ENCODE results near the gene LHX1.

The LHX1 gene

GRCh38 chr17:36944553-36944952 is 7.3 kb downstream of the LHX1 start:
- H3K27ac ChIP-seq (ENCODE audit: low read length): no peak overlapping the region
- no peaks in the 10 kb centered on the region for H3K27me3 ChIP-seq (ENCODE audit: insufficient read depth, low read length, poor library complexity)
- H3K4me1 ChIP-seq (ENCODE audit: insufficient read depth, low read length): peaks cover 16% of the 10 kb centered on the region
- H3K4me2 ChIP-seq (ENCODE audit: insufficient read depth, low read length): no peak overlapping the region
- DNase-seq (no peak), ATAC-seq (ENCODE audit: insufficient read depth, low read depth) (no peak)
- peaks cover 3% of the 10 kb centered on the region; the same call in 1 of the 2 replicates for H4K20me1 ChIP-seq (ENCODE audit: insufficient read depth, low read length)
- H3K9me3 ChIP-seq (ENCODE audit: insufficient read depth, low read length, severe bottlenecking): no peaks in the 10 kb centered on the region
- no peak for TF ChIP-seq CTCF (IDR thresholded peaks at IDR 0.05; ENCODE audit: borderline replicate concordance, extremely low read depth, low read length, poor library complexity, severe bottlenecking)
- no peak for TF ChIP-seq EZH2 (IDR thresholded peaks at IDR 0.05; ENCODE audit: borderline replicate concordance, low read depth, low read length, severe bottlenecking)
- H3K4me3 ChIP-seq (ENCODE audit: low read depth in 1 of 2, low read length in 2 of 2): no peak overlapping the region
- H2AFZ ChIP-seq (ENCODE audit: low read depth, low read length): no peak overlapping the region
- H3K79me2 ChIP-seq (ENCODE audit: insufficient read depth, low read length): peaks cover 12% of the 10 kb centered on the region
- no peak overlapping the region for H3K9ac ChIP-seq (ENCODE audit: low read depth, low read length)
- H3K36me3 ChIP-seq (ENCODE audit: insufficient read depth, low read length): no peaks in the 10 kb centered on the region; the same call in 1 of the 2 replicates

DNA sequence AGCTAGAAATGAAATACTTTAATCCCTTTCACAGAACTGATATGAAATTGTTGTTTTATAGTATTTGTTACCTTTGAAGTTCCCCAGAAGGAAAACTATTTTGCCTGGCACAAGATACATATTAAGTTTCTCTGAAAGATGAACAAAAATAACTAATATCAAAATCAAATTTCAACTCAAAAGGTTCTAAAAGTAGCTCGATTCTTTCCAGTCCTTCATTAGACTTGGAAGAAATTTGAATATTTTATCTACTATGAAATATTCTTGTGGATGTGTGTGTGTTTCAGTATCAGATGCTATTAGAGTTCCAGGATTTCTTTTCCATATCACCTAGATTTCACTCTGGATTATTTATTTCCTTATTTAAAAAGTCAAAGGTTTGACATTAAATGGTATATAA is 7.9 kb downstream of the LHX1 start:
- no peak overlapping the region for H3K4me3 ChIP-seq (ENCODE audit: low read depth in 1 of 2, low read length in 2 of 2)
- no peaks in the 10 kb centered on the region for H3K9me3 ChIP-seq (ENCODE audit: insufficient read depth, low read length, severe bottlenecking)
- TF ChIP-seq CTCF (IDR thresholded peaks at IDR 0.05; ENCODE audit: borderline replicate concordance, extremely low read depth, low read length, poor library complexity, severe bottlenecking) (no peak), EZH2 (IDR thresholded peaks at IDR 0.05; ENCODE audit: borderline replicate concordance, low read depth, low read length, severe bottlenecking) (no peak)
- H3K4me1 ChIP-seq (ENCODE audit: insufficient read depth, low read length): peaks cover 21% of the 10 kb centered on the region
- H3K36me3 ChIP-seq (ENCODE audit: insufficient read depth, low read length): no peaks in the 10 kb centered on the region; the same call in 1 of the 2 replicates
- peaks cover 18% of the 10 kb centered on the region for H3K79me2 ChIP-seq (ENCODE audit: insufficient read depth, low read length)
- DNase-seq (no peak), ATAC-seq (ENCODE audit: insufficient read depth, low read depth) (no peak)
- H2AFZ ChIP-seq (ENCODE audit: low read depth, low read length): no peak overlapping the region
- no peak overlapping the region for H3K27ac ChIP-seq (ENCODE audit: low read length)
- H3K27me3 ChIP-seq (ENCODE audit: insufficient read depth, low read length, poor library complexity): no peaks in the 10 kb centered on the region
- peaks cover 9% of the 10 kb centered on the region; the same call in 1 of the 2 replicates for H4K20me1 ChIP-seq (ENCODE audit: insufficient read depth, low read length)
- no peak overlapping the region for H3K9ac ChIP-seq (ENCODE audit: low read depth, low read length)
- no peak overlapping the region for H3K4me2 ChIP-seq (ENCODE audit: insufficient read depth, low read length)

GRCh38 chr17:36945959-36946725 is 8.9 kb downstream of the LHX1 start:
- Histone ChIP-seq H3K36me3 (ENCODE audit: insufficient read depth, low read length) (peaks cover 8% of the 10 kb centered on the region), H4K20me1 (ENCODE audit: insufficient read depth, low read length) (peaks cover 12% of the 10 kb centered on the region; the same call in 1 of the 2 replicates), H3K4me1 (ENCODE audit: insufficient read depth, low read length) (peaks cover 31% of the 10 kb centered on the region), H3K79me2 (ENCODE audit: insufficient read depth, low read length) (peaks cover 28% of the 10 kb centered on the region), H3K9me3 (ENCODE audit: insufficient read depth, low read length, severe bottlenecking) (no peaks in the 10 kb centered on the region), H3K27me3 (ENCODE audit: insufficient read depth, low read length, poor library complexity) (no peaks in the 10 kb centered on the region), H3K4me3 (ENCODE audit: low read depth in 1 of 2, low read length in 2 of 2) (no peak overlapping the region), H2AFZ (ENCODE audit: low read depth, low read length) (no peak overlapping the region), H3K4me2 (ENCODE audit: insufficient read depth, low read length) (no peak overlapping the region), H3K9ac (ENCODE audit: low read depth, low read length) (no peak overlapping the region), H3K27ac (ENCODE audit: low read length) (no peak overlapping the region)
- no peak for ATAC-seq (ENCODE audit: insufficient read depth, low read depth)
- DNase-seq: no peak
- TF ChIP-seq CTCF (IDR thresholded peaks at IDR 0.05; ENCODE audit: borderline replicate concordance, extremely low read depth, low read length, poor library complexity, severe bottlenecking) (no peak), EZH2 (IDR thresholded peaks at IDR 0.05; ENCODE audit: borderline replicate concordance, low read depth, low read length, severe bottlenecking) (no peak)

Measured in DND-41 (cell line).